NCI-H2107 treated with DMSO at 0.1 percent for 48 hours (cell line): ENCODE measurements around the gene ARTN.
A peak's percentile ranks its signal among the peaks of the same experiment; 100 is the strongest.

Experiments
- DNase-seq: peaks from one replicate; lab custom pipeline; 2025; ENCODE audit not compliant: unreplicated experiment; lab: John Stamatoyannopoulos, UW

The ARTN gene

DNA sequence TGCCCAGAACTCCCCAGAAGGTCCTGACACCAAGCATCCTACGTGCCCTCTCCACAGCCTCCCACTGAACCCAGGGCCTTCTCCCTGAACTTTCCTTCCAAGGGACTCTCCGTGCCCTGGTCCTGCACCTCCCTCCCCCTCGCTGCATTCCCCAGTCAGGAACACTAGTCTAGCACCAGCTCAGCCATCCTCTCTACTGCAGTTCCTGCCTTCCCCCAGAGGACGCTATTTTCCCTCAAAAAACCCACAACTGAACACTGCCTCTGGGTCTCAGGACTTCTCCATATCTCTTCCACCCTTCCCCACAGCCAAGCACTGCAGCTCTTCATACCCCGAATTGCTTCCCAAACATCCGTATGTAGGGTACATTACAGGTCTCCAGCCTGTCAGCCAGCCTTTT is 12.6 kb upstream of the ARTN start:
- DNase-seq = no peak

DNA sequence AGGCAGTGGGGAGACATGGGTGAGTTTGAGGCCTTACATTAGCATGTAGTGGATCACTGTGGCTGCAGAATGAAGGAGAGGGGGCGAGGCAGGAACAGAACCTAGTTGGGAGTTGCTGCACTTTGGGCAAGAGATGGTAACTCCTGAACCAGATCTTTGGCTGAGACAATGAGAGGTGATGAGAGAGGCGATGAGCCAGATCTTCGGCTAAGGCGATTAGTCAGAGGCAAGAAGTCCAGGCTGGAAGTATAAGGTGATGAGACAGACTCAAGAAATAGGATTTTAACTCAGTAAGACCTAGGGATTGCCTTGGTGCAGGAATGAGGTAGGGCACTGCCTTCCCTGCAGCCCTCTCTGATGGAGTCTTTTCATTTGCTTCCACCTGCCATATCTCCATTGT is 9.1 kb upstream of the ARTN start:
- DNase-seq = no peak

DNA sequence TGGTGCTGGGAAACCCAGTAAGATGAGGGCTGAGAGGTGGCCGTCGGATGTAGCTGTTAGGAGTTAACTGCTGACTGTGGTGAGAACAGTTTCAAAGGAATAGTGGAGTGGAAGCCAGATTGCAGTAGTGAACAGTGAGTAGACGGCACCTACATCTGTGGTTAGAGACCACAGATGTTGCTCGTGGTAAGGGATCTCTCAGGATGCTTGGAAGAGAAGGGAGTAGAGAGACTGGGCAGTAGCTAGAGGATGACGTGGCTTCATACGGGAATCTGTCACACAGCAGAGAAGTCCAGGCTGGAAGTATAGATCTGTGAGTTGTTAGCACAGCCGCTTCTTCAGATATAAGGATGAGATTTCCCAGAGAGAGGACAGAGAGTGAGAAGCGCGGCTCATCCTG is 7.8 kb upstream of the ARTN start:
- DNase-seq = no peak

DNA sequence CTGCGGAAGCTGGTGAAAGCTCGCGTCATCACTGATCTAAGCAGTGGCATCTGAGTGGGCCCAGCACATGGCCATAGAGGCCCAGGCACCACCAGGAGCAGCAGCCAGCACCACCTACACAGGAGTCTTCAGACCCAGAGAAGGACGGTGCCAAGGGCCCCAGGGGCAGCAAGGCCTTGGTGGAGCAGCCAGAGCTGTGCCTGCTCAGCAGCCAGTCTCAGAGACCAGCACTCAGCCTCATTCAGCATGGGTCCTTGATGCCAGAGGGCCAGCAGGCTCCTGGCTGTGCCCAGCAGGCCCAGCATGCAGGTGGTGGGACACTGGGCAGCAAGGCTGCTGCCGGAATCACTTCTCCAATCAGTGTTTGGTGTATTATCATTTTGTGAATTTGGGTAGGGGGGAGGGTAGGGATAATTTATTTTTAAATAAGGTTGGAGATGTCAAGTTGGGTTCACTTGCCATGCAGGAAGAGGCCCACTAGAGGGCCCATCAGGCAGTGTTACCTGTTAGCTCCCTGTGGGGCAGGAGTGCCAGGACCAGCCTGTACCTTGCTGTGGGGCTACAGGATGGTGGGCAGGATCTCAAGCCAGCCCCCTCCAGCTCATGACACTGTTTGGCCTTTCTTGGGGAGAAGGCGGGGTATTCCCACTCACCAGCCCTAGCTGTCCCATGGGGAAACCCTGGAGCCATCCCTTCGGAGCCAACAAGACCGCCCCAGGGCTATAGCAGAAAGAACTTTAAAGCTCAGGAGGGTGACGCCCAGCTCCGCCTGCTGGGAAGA is 3.2 kb upstream of the ARTN start:
- no peak for DNase-seq

DNA sequence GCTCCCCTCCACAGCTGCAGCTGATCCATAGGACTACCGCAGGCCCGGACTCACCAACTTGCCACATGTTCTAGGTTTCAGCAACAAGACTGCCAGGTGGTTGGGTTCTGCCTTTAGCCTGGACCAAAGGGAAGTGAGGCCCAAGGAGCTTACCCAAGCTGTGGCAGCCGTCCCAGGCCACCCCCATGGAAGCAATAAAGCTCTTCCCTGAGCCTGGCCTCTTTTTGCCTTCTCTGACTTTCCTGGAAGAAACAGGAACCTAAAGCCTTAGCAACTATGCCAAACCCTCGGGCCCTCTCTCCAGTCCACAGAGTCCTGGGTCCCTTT is 2.7 kb upstream of the ARTN start:
- no peak for DNase-seq

DNA sequence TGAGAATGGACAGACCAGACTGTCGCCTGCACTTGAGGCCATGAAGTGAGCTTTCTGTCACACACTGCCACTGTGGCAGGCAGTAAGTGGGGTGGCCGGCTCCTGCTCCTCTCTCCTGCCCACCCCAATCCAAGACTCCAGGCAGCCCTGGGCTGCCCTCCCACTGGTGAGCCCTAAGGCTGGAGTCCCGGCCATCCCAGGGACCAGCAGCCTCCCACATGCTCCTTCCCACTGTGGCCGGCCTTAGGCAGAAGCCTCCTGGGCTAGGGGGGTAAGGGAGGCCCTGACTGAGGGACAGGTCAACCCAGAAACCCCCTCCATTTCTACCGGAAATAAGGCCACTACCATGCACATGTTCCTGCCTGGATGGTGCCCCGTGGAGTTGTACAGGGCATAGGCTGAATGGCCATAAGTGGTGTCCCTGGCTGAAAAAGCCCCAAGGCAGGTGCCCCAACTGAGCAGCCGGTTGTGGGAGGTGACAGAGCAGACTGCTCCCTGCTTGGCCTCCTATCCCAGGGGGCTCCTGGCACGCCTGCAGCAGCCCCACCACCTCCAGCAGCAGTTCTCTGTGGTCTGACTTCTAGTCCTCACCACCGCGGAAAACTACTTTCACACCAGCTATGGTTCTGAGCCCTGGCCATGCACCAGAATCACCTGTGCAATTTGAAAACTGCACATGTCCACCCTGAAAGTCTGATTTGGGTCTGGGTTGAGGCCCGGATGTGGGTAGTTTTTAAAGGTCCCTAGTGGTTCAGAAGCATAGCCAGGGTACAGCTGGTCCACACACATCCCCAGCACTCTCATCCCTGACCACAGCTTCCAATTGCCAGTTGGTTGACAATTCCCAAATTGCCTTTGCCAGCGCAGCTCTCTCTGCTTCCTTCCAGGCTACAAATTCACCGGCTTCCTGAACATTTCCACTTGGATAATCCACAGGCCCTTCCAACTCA is 1.6 kb upstream of the ARTN start:
- DNase-seq = no peak

DNA sequence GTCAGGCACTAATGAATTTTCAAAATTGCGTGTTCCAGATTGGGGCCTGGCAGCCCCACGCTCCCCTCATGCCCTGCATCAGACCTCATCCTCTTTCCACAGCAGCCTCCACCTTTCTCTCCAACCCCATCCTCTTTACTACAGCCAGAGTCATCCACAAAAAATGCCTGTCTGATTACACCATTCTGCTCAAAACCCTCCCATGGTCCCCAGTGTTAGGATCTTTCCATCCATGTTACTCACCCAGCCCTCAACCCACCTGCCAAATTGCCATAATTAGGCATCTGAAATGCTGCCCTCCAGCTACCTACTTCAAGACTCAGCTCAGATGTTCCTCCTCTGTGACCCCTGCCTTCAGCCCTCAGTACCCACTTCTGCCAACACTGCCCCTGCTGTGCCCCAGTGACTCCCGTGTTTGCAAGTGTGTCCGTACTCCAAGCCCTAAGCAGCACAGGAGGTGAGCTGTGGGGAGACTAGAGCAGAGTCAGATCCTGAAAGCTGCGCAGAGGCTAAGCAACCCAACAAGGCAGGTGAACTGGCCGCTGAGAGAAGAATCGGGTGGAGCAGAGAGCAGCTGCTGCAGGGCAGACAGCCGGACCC is 715 bp upstream of the ARTN start:
- peak; percentile 60 for DNase-seq

DNA sequence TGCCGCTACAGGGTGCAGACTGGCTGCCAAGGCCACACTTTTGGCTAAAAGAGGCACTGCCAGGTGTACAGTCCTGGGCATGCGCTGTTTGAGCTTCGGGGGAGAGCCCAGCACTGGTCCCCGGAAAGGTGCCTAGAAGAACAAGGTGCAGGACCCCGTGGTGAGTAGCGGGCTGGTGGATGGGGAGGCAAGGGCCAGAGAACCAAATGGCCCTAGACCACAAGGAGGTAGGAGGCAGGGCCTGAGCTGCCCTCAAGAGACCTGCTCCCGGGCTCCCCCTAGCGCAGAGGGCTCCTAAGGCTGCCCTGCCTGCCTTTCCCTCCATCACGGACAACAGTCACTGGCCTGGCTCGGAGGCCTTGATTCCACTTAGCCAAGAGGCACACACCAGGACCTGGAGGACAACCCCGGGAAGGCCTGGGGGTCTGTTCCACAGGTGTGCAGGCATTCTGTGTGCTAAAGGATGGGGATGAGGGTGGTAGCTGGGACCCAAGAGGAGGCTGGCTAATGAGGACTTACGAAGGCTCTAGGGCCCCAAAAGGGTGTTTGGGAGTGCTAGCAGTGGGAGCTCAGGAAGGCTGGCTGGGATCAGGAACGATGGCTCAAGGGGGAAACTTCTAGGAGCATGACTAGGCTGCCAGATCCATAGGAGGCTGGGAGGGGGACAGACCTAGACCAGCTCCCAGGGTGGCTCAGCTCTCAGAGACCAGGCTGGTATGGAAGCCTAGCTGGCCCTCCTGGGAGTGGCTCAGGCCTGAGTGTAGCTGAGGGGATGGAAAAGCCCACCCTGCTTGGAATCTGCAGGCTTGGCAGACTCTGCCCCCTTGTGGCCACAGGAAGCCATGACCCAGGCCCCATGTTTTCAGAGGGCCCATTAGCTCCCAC is 742 bp downstream of the ARTN start:
- DNase-seq = peak; percentile 75

DNA sequence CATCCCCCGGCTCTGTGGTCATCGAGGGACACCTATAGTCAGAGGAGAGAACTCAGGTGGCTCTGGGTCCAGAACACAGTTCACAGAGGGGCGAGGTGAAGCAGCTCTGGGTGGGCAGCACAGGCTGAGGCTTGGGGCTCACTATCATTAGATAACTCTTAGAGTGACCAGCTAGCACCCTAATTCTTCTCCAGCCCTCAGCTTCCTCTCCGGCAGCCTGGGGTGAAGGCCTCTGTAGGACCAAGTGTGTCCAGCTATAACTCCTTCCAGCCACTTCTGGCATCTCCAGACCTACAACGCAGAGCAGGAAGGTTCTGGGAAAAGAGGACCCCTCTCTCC is 1.4 kb downstream of the ARTN start:
- DNase-seq = no peak

DNA sequence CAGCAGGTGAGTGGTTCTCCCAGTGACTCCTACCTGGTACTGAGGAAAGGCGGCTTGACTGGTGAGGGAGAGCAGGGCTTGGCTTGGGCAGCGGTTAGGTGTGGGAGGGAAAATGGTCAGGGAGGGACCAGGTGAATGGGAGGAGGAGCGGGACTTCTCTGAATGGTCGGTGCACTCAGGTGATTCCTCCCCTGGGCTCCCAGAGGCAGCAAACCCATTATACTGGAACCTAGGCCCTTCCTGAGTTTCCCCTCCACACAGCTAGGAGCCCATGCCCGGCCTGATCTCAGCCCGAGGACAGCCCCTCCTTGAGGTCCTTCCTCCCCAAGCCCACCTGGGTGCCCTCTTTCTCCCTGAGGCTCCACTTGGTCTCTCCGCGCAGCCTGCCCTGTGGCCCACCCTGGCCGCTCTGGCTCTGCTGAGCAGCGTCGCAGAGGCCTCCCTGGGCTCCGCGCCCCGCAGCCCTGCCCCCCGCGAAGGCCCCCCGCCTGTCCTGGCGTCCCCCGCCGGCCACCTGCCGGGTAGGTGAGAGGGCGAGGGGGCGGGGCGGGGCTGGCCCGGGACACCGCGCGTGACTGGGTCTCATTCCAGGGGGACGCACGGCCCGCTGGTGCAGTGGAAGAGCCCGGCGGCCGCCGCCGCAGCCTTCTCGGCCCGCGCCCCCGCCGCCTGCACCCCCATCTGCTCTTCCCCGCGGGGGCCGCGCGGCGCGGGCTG is 2.3 kb downstream of the ARTN start:
- peak; percentile 21 for DNase-seq

DNA sequence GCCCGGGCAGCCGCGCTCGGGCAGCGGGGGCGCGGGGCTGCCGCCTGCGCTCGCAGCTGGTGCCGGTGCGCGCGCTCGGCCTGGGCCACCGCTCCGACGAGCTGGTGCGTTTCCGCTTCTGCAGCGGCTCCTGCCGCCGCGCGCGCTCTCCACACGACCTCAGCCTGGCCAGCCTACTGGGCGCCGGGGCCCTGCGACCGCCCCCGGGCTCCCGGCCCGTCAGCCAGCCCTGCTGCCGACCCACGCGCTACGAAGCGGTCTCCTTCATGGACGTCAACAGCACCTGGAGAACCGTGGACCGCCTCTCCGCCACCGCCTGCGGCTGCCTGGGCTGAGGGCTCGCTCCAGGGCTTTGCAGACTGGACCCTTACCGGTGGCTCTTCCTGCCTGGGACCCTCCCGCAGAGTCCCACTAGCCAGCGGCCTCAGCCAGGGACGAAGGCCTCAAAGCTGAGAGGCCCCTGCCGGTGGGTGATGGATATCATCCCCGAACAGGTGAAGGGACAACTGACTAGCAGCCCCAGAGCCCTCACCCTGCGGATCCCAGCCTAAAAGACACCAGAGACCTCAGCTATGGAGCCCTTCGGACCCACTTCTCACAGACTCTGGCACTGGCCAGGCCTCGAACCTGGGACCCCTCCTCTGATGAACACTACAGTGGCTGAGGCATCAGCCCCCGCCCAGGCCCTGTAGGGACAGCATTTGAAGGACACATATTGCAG is 3.0 kb downstream of the ARTN start:
- DNase-seq = no peak

DNA sequence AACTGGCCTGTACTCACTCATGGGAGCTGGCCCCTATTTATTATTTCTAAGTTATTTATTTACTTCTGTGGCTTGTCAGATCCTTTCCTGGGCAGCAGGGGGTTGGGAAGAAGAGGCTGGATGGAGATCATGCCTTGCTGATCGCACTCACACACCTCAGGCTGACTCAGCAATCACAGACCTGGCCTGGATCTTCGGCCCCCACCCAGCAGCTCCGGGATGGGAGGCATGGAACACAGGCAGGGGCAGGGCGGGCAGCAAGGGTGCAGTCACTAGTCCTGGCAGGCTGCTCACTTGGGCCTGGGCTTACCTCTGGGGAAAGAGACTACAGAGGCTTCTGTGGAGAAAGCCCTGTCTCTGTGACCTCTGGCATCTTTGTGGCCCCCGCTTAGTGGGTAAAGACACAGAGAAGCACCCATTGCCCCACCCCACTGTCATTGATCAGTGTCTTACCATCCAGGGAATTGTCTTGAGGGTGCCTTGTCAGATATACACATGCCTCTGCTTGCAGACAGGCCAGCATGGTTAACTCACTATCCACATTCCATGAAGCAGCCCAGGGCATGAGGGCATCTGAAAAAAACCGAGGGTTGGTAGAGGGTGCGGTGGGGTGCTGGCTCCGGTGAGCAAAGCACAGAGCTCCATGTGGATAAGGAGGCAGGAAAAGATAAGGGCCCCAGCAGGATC is 3.7 kb downstream of the ARTN start:
- DNase-seq = no peak

DNA sequence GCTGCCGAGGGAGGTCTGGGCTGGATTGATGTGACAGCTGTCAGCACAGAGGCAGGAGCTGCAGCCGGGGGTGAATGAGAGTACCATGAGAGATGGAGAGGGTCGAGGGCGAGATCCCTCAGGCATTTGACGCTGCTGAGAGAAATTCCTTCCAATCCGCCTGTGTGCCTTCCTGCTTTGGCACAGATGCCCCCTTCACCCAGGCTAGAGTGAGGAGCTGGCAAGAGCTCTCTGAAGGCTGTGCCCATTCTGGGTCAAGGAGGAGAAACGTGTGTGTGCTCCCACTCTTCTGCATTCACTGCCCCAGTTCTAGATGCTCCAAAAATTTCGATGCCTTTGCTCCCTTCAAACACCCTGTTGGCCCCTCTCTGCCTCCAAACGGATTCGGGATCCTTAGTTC is 4.8 kb downstream of the ARTN start:
- DNase-seq = no peak

DNA sequence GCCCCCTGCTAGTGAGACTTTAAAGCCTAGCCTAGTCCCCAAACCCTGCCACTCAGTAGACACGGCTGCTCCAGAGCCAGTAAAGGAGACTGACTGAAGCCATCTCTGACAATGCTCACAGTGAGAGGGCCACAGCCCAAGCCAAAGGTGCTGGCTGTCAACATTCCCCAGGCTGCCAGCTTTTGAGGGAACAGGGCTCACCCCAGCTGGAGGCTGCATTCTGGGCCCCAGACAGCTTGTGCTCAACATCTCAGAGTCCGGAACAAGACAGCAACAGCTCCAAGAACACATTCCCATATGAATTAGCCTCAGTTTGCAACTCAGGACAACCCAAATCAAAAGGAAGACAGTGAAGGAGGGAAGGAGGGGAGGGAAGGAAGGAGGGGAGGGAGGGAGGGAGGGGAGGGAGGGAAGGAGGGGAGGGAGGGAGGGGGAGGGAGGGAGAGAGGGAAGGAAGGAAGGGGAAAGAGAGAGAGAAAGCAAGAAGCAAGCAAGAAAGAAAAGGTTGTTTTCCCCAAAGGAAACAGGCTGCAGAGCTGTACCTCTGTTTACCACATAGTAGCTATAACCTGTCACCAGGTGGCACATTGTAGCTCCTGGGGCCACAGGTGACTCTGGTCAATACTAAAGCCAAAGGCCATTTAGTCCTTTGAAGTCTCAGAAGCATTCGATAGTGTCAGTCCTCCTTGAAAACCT is 5.4 kb downstream of the ARTN start:
- no peak for DNase-seq

DNA sequence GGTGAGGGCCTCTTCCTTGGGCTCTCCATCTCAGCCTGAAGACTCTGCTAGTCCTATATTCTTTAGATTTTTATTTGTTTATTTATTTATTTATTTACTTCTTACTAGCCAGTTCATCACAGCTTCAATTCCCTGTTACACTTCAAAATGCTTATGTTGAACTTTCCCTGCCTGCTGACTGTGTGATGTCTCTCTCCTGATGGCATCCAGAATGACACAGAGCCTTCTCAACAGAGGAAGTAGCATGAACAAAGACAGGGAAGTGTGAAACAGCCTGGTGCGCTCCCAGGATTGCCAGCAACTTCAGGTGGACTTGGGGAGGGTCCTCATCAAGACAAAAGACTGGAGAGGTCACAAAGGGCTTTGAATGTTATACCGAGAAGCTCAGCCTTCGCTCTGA is 8.8 kb downstream of the ARTN start:
- no peak for DNase-seq

DNA sequence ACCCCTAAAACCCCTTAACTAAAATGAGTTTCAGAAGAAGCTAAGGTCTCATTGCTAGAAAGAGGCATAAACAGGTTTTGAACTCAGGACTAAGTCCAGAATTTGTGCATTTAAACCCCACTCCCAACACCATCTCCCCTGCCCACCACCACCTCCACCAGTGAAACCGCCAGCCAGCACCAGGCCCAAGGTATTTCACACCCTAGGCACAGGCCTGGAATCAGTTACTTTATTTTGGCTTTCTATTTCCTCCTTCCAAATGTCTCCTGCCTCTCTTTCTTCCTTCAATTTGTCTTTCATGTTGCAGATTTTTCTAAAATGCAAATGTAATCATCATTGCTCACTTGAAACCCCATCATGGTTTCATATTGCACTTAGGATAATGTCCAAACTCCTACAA is 11.3 kb downstream of the ARTN start:
- DNase-seq = no peak

DNA sequence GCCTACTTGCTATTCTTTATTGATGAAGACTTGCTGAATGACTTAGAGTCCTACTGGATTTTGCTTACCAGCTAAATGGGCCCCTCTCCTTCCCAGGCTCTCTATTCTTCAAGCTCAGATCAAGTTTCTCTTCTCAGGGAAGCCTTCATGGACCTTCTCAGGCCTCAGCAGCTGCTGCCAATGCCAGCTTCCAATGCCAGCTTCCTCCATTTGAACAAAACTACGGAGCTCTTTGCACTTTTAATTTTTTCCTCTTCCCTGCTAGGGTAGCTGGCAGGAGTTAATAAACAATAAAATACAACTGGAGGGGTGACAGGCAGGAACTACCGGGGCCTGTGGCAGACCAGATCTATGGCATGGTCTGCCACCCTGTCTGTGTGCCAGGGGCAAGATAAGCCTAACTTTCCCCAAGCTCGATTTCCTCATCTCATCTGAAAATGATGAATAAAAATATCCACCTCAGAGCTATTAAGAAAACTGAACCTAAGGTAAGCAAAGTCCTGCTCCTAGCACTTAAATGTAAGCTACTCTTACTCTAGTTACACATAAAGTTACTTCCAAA is 12.2 kb downstream of the ARTN start:
- peak; percentile 19 for DNase-seq
